Upper lobe of right lung (tissue), 1 donor: ENCODE measurements around the gene NT5C3A. TPM values are rescaled to one million over a fixed set of nuclear protein-coding genes. Genes with fewer than 3 reads are reported as not detected.
A peak's percentile ranks its signal among the peaks of the same experiment; 100 is the strongest.
"Not testable (repeated sequence)": the region's sequence is repeated elsewhere in the genome, so short reads cannot be mapped to it uniquely, and the experiment has no call there.

ENCODE experiments used
- ATAC-seq: fragments of 200-7000 bp; cut with Tn5 transposase; one replicate; pipeline ENCODE4 v1.9.1; 2020; ENCODE audit warnings: mild to moderate bottlenecking, moderate library complexity
- DNase-seq: peaks from one replicate; pipeline ENCODE4 v3.0.0-alpha.2; 2020
- H3K27ac ChIP-seq: fragments of 200-600 bp; one replicate; pipeline ENCODE4 v1.8.0; 2022
- H3K27me3 ChIP-seq: fragments of 200-600 bp; one replicate; pipeline ENCODE4 v1.8.0; 2022; ENCODE audit warnings: mild to moderate bottlenecking
- H3K36me3 ChIP-seq: fragments of 200-600 bp; one replicate; pipeline ENCODE4 v1.8.0; 2022
- H3K4me1 ChIP-seq: fragments of 200-600 bp; one replicate; pipeline ENCODE4 v1.8.0; 2022
- H3K4me3 ChIP-seq: fragments of 200-600 bp; one replicate; pipeline ENCODE4 v1.8.0; 2022; ENCODE audit warnings: mild to moderate bottlenecking
- H3K9me3 ChIP-seq: fragments of 200-600 bp; one replicate; pipeline ENCODE4 v1.8.0; 2022
- intact Hi-C: fragments of 100-400 bp; cut with DNase I; formaldehyde crosslinking; loops from one replicate; pipeline ENCODE4 v1.11.0; 2022
- total RNA-seq: library from RNA; stranded (reverse); fragmentation: NEBNext Ultra II Directional; extraction: Animal tissue kit (Norgen Biotek cat#: 25700); gene quantifications from one replicate; pipeline ENCODE4 v1.2.1, GENCODE V29; 2021
- TF ChIP-seq, protein P1 (sequence below): fragments of 200-600 bp; IDR thresholded peaks from one replicate; pipeline ENCODE4 v1.8.0; 2022; ENCODE audit warnings: antibody characterized with exemption
- donor health status: DM: no; HTN: yes; CAD: no; lungs with severe emphysema.

Gene NT5C3A
- total RNA-seq, 1 donor from 2014 or later, result 34.0 TPM

DNA sequence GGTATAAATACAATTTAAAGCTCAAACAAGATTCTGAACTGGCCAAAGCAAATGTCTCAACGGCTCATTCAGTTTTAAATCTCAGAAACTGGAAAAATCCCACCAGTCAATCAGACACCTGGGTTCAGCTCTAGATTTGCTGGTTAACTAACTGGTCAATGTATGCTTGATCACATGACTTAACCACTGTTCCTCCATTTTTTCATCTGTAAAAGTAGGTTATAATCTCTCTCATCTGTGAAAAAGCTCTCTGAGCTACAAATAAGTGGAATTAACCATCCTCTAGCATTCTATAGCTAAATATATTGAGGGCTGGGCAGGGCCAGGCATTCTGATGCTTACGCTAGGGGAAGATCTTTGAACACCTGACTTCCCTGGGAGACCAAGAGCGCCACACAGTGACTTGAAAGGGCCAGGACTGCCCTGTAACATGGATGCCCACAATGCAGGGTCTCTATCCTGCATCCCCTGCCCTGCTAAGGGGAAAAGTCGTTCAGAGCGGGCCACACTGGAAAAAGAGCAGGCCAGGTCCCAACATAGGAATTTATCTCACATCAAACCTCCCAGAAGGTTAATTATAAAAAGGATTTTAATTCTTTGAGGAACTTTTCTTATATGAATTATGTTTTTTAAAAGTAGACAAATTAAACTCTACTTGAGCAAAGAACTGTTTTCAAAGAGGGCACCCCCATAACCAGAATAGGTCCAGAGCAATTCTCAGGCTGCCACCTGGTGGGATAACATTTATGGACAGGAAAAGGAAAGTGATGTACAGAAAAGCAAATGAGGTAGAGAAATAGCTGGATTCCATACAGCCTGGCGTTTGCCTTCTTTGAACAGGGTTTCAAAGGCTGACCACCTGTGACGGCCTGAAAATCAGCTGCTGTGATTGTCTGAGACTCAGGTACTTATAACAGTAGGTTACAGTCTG is 44.8 kb upstream of the NT5C3A start:
- no peaks in the 10 kb centered on the region for H3K9me3 ChIP-seq
- TF ChIP-seq, protein P1, sequence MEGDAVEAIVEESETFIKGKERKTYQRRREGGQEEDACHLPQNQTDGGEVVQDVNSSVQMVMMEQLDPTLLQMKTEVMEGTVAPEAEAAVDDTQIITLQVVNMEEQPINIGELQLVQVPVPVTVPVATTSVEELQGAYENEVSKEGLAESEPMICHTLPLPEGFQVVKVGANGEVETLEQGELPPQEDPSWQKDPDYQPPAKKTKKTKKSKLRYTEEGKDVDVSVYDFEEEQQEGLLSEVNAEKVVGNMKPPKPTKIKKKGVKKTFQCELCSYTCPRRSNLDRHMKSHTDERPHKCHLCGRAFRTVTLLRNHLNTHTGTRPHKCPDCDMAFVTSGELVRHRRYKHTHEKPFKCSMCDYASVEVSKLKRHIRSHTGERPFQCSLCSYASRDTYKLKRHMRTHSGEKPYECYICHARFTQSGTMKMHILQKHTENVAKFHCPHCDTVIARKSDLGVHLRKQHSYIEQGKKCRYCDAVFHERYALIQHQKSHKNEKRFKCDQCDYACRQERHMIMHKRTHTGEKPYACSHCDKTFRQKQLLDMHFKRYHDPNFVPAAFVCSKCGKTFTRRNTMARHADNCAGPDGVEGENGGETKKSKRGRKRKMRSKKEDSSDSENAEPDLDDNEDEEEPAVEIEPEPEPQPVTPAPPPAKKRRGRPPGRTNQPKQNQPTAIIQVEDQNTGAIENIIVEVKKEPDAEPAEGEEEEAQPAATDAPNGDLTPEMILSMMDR, result peak; percentile 51
- peak; percentile 37 for ATAC-seq
- peaks cover 30% of the 10 kb centered on the region for H3K4me1 ChIP-seq
- DNase-seq, result no peak
- H3K4me3 ChIP-seq, result peak overlapping the region; percentile 95
- H3K27me3 ChIP-seq, result no peaks in the 10 kb centered on the region
- H3K36me3 ChIP-seq, result peaks cover 12% of the 10 kb centered on the region
- intact Hi-C loops, result no loop called here
- H3K27ac ChIP-seq, result no peak overlapping the region

DNA sequence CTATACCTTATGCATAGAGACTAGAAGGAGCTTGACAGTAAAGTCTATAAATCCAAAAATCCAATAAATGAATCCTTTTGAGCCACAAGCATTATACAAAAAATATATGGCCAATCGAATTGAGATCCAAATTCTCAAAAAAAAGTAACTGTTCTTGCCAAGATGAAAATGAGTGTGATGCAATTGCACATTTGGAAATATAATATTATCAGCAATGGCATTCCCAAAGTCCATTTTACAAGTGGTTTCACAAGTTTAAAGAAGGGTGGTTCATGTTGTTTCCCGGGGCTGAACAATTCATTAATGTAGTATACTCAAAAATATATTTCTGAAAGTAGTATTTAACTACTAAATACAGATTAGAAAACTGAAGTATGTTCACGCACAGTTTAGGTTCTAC is 39.3 kb upstream of the NT5C3A start:
- Histone ChIP-seq H3K4me3 (no peak overlapping the region), H3K27me3 (no peaks in the 10 kb centered on the region), H3K4me1 (peaks cover 11% of the 10 kb centered on the region), H3K27ac (no peak overlapping the region), H3K9me3 (no peaks in the 10 kb centered on the region), H3K36me3 (peaks cover 54% of the 10 kb centered on the region)
- ATAC-seq (no peak), DNase-seq (no peak)
- TF ChIP-seq, protein P1, result no peak
- intact Hi-C loops, result no loop called here

DNA sequence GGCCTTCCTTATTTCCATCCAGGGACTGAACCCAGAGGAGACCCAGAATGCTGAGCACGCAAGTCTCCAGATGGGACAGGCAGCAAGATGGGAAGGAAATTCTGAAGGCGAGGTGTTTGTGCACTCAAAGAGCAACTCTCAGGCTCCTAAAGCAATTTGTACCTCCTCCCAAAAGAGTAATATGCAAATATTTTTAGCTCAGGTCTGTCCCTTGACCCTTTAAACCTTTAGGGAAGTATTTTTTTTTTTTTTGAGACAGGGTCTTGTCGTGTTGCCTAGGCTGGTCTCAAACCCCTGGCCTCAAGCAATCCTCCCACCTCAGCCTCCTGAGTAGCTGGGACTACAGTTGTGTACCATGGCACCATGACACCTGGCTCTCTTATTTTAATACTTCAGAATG is 38.2 kb upstream of the NT5C3A start:
- TF ChIP-seq, protein P1, result no peak
- Histone ChIP-seq H3K9me3 (no peaks in the 10 kb centered on the region), H3K4me1 (peaks cover under 1% of the 10 kb centered on the region), H3K4me3 (no peak overlapping the region), H3K36me3 (peaks cover 66% of the 10 kb centered on the region), H3K27ac (no peak overlapping the region), H3K27me3 (no peaks in the 10 kb centered on the region)
- intact Hi-C loops, result no loop called here
- no peak for DNase-seq
- ATAC-seq, result no peak

- Histone ChIP-seq H3K9me3 (no peaks in the 10 kb centered on the region), H3K27me3 (no peaks in the 10 kb centered on the region), H3K36me3 (peaks cover 78% of the 10 kb centered on the region), H3K4me1 (no peaks in the 10 kb centered on the region), H3K4me3 (no peak overlapping the region), H3K27ac (no peak overlapping the region)
- DNase-seq, result no peak
- TF ChIP-seq, protein P1, result no peak
- peak; percentile 69 for ATAC-seq
- intact Hi-C loops, result no loop called here
Measured at GRCh38 chr7:33099154-33099940, 36.8 kb upstream of the NT5C3A start.

- not testable (repeated sequence) for H3K9me3 ChIP-seq
- H3K36me3 ChIP-seq, result peaks cover 63% of the 10 kb centered on the region
Measured at GRCh38 chr7:33094745-33095275, 32.2 kb upstream of the NT5C3A start.

More at GRCh38 chr7:33094745-33095275, 32.2 kb upstream of the NT5C3A start:
- H3K4me1 ChIP-seq, ATAC-seq, DNase-seq, intact Hi-C loops, H3K4me3 ChIP-seq, H3K27ac ChIP-seq, H3K27me3 ChIP-seq: not testable (repeated sequence)
